H1 (cell line): ENCODE measurements around the gene SLC8A3. TPM values are rescaled to one million over a fixed set of nuclear protein-coding genes. Genes with fewer than 3 reads are reported as not detected.
A peak's percentile ranks its signal among the peaks of the same experiment; 100 is the strongest.
"Not testable (repeated sequence)": the region's sequence is repeated elsewhere in the genome, so short reads cannot be mapped to it uniquely, and the experiment has no call there.

ENCODE experiments used
- CTCF ChIA-PET: fragments of 300-600 bp; sonication (Branson Sonifier 250); formaldehyde crosslinking; loops from one replicate; lab custom pipeline; 2021; ENCODE audit not compliant: partially characterized antibody; lab: Charles Lee
- POLR2A ChIA-PET: fragments of 300-600 bp; sonication (Branson Sonifier 250); formaldehyde crosslinking; loops from one replicate; lab custom pipeline; 2021; ENCODE audit warnings: inconsistent platforms; ENCODE audit not compliant: partially characterized antibody; lab: Charles Lee
- DNase-seq, 2 experiments: peaks; one replicate each; pipeline versions ENCODE4 v3.0.0 to v3.0.0-alpha.2; 2010 to 2022; ENCODE audit warnings: low spot score in 2 of 2, low read depth in 1 of 2, mixed read lengths in 1 of 2
- FAIRE-seq: peaks from 2 replicates; lab custom pipeline; 2011; peaks lifted over from hg19 to GRCh38; lab: Jason Lieb, UNC
- H2AFZ ChIP-seq: 2 replicates; pipeline ENCODE4 v1.8.1; 2012; ENCODE audit warnings: low read length, inconsistent platforms
- H2AK5ac ChIP-seq: 2 replicates; pipeline ENCODE4 v1.6.1; 2013; ENCODE audit warnings: low read depth, low read length
- H2BK120ac ChIP-seq: replicated peaks from 2 replicates; pipeline ENCODE3; 2013; ENCODE audit warnings: low read depth, low read length, inconsistent platforms
- H2BK12ac ChIP-seq: 2 replicates; pipeline ENCODE4 v1.6.1; 2013; ENCODE audit warnings: low read depth, low read length
- H2BK15ac ChIP-seq: 2 replicates; pipeline ENCODE4 v1.6.1; 2013; ENCODE audit warnings: low read length
- H2BK20ac ChIP-seq: 2 replicates; pipeline ENCODE4 v1.6.1; 2013; ENCODE audit warnings: low read length
- H2BK5ac ChIP-seq: 2 replicates; pipeline ENCODE4 v1.6.1; 2013; ENCODE audit warnings: low read depth, low read length
- H3K14ac ChIP-seq: 2 replicates; pipeline ENCODE4 v1.6.1; 2013; ENCODE audit warnings: inconsistent platforms; ENCODE audit not compliant: insufficient read length
- H3K18ac ChIP-seq: 2 replicates; pipeline ENCODE4 v1.6.1; 2013; ENCODE audit warnings: low read length; ENCODE audit errors: extremely low read depth
- H3K23ac ChIP-seq: 2 replicates; pipeline ENCODE4 v1.6.1; 2013; ENCODE audit warnings: inconsistent platforms; ENCODE audit not compliant: insufficient read length
- H3K23me2 ChIP-seq: 2 replicates; pipeline ENCODE4 v1.6.1; 2013; ENCODE audit warnings: low read depth, low read length
- H3K27ac ChIP-seq: 2 replicates; pipeline ENCODE4 v1.6.1; 2011; ENCODE audit warnings: low read depth, low read length, inconsistent platforms
- H3K27me3 ChIP-seq, 4 experiments: replicated peaks in 1 of 4; 1 replicate in 1 of 4; 2 replicates in 3 of 4; pipeline versions ENCODE4 v1.6.1 to v1.8.1; 2011 to 2013; ENCODE audit warnings: low read length in 3 of 4, mild to moderate bottlenecking in 3 of 4, inconsistent platforms in 2 of 4, mixed read lengths in 2 of 4, moderate library complexity in 1 of 4; ENCODE audit not compliant: control insufficient read depth in 3 of 4, insufficient read depth in 3 of 4; ENCODE audit errors: extremely low read depth in 1 of 4
- H3K36me3 ChIP-seq, 4 experiments: 2 replicates each; pipeline versions ENCODE4 v1.6.1 to v1.8.1; 2011 to 2013; ENCODE audit warnings: mild to moderate bottlenecking in 4 of 4, low read length in 3 of 4, moderate library complexity in 2 of 4, control low read depth in 1 of 4, inconsistent platforms in 1 of 4; ENCODE audit not compliant: insufficient read depth in 4 of 4, control insufficient read depth in 2 of 4
- H3K4ac ChIP-seq: replicated peaks from 2 replicates; pipeline ENCODE3; 2013; ENCODE audit warnings: low read length, low read depth, mixed read lengths, inconsistent platforms; ENCODE audit not compliant: insufficient read length
- H3K4me1 ChIP-seq, 4 experiments: replicated peaks in 1 of 4; 1 replicate in 1 of 4; 2 replicates in 3 of 4; pipeline versions ENCODE4 v1.6.1 to v1.8.1; 2011 to 2013; ENCODE audit warnings: low read length in 3 of 4, inconsistent platforms in 2 of 4, mixed read lengths in 1 of 4; ENCODE audit not compliant: insufficient read depth in 4 of 4, control insufficient read depth in 3 of 4
- H3K4me2 ChIP-seq, 2 experiments: 2 replicates each; pipeline versions ENCODE4 v1.6.1 to v1.8.1; 2011 to 2013; ENCODE audit warnings: low read depth in 2 of 2, low read length in 2 of 2, control low read depth in 1 of 2, inconsistent platforms in 1 of 2, mild to moderate bottlenecking in 1 of 2; ENCODE audit not compliant: insufficient read depth in 1 of 2
- H3K4me3 ChIP-seq, 4 experiments: fragments of 200-600, 300-600 bp in 1 of 4; sonication (generic), shearing (Covaris generic), sonication (Bioruptor Twin) in 1 of 4; 2 replicates each; pipeline versions ENCODE4 v1.5.1 to v1.8.1; 2011 to 2016; ENCODE audit warnings: low read length in 4 of 4, low read depth in 3 of 4, control low read depth in 2 of 4, inconsistent platforms in 2 of 4, mild to moderate bottlenecking in 2 of 4, mixed read lengths in 1 of 4, moderate library complexity in 1 of 4; ENCODE audit not compliant: insufficient read depth in 2 of 4; ENCODE audit errors: extremely low read depth in 1 of 4
- H3K56ac ChIP-seq: replicated peaks from 2 replicates; pipeline ENCODE3; 2013; ENCODE audit warnings: low read depth, mild to moderate bottlenecking, mixed read lengths, low read length, inconsistent platforms; ENCODE audit not compliant: insufficient read length
- H3K79me1 ChIP-seq: 2 replicates; pipeline ENCODE4 v1.6.1; 2013; ENCODE audit warnings: low read depth, low read length, control low read depth
- H3K79me2 ChIP-seq, 2 experiments: 2 replicates each; pipeline versions ENCODE4 v1.6.1 to v1.8.1; 2012 to 2013; ENCODE audit warnings: low read length in 2 of 2, mild to moderate bottlenecking in 2 of 2, inconsistent platforms in 1 of 2; ENCODE audit not compliant: insufficient read depth in 2 of 2, control insufficient read depth in 1 of 2
- H3K9ac ChIP-seq, 4 experiments: replicated peaks in 1 of 4; 1 replicate in 1 of 4; 2 replicates in 3 of 4; pipeline versions ENCODE4 v1.6.1 to v1.8.1; 2011 to 2013; ENCODE audit warnings: low read depth in 3 of 4, low read length in 3 of 4, control low read depth in 2 of 4, mild to moderate bottlenecking in 2 of 4, moderate library complexity in 2 of 4, inconsistent platforms in 1 of 4; ENCODE audit errors: extremely low read depth in 1 of 4
- H3K9me3 ChIP-seq, 2 experiments: 2 replicates each; pipeline versions ENCODE4 v1.6.1 to v1.8.1; 2012 to 2013; ENCODE audit warnings: mild to moderate bottlenecking in 2 of 2, moderate library complexity in 2 of 2, control low read depth in 1 of 2, inconsistent platforms in 1 of 2, low read depth in 1 of 2, low read length in 1 of 2, mixed read lengths in 1 of 2; ENCODE audit not compliant: insufficient read depth in 2 of 2
- H4K20me1 ChIP-seq, 2 experiments: replicated peaks in 1 of 2; 2 replicates each; pipeline versions ENCODE3 to v1.8.1; 2011 to 2013; ENCODE audit warnings: inconsistent platforms in 2 of 2, low read length in 2 of 2, mild to moderate bottlenecking in 1 of 2; ENCODE audit not compliant: insufficient read depth in 2 of 2, control insufficient read depth in 1 of 2
- H4K5ac ChIP-seq: 2 replicates; pipeline ENCODE4 v1.6.1; 2013; ENCODE audit warnings: low read length, low read depth, mixed read lengths, inconsistent platforms; ENCODE audit not compliant: insufficient read length
- H4K8ac ChIP-seq: 2 replicates; pipeline ENCODE4 v1.8.0; 2013; ENCODE audit warnings: mild to moderate bottlenecking, moderate library complexity, low read length, inconsistent platforms; ENCODE audit not compliant: insufficient read depth; ENCODE audit errors: extremely low read depth
- H4K91ac ChIP-seq: replicated peaks from 2 replicates; pipeline ENCODE3; 2013; ENCODE audit warnings: low read length, mixed read lengths, inconsistent platforms; ENCODE audit not compliant: insufficient read length
- WGBS, 2 experiments: shearing (Covaris generic) in 1 of 2; methylation state at CpG; one replicate each; pipeline versions ENCODE4 v1.1.6 to v1.1.7; 2013 to 2015; ENCODE audit warnings: low lambda C conversion rate in 2 of 2, mixed read lengths in 2 of 2, inconsistent platforms in 1 of 2, low coverage in 1 of 2, missing lambda C conversion rate in 1 of 2; ENCODE audit not compliant: insufficient replicate concordance in 2 of 2, insufficient coverage in 1 of 2, insufficient read length in 1 of 2; ENCODE audit errors: extremely low coverage in 1 of 2, missing lambda C conversion rate in 1 of 2; 5-methylcytosine and 5-hydroxymethylcytosine counted together
- polyA plus RNA-seq, 7 experiments: library from polyadenylated mRNA; depleted of rRNA in 3 of 7; stranded (reverse) in 5 of 7; unstranded in 2 of 7; fragments of >200 nt in 5 of 7; fragments of 200-250 nt in 2 of 7; gene quantifications; 1 replicate in 5 of 7; 2 replicates in 1 of 7; 4 replicates in 1 of 7; pipeline versions ENCODE4 v1.2.1 to v1.2.3, GENCODE V29; 2011 to 2013; ENCODE audit warnings: missing spikeins in 2 of 7, mixed read lengths in 2 of 7
- total RNA-seq: library from RNA; stranded (reverse); fragmentation: NEBNext Ultra II Directional; extraction: Animal tissue kit (Norgen Biotek cat#: 25700); gene quantifications from 2 replicates; pipeline ENCODE4 v1.2.1, GENCODE V29; 2021

SLC8A3 gene
- total and polyA plus RNA-seq, 2 of the 8 experiments (the other 6 are each of a cell fraction or from before 2014, with no cell fraction given): 0.38 to 1.1 TPM

DNA sequence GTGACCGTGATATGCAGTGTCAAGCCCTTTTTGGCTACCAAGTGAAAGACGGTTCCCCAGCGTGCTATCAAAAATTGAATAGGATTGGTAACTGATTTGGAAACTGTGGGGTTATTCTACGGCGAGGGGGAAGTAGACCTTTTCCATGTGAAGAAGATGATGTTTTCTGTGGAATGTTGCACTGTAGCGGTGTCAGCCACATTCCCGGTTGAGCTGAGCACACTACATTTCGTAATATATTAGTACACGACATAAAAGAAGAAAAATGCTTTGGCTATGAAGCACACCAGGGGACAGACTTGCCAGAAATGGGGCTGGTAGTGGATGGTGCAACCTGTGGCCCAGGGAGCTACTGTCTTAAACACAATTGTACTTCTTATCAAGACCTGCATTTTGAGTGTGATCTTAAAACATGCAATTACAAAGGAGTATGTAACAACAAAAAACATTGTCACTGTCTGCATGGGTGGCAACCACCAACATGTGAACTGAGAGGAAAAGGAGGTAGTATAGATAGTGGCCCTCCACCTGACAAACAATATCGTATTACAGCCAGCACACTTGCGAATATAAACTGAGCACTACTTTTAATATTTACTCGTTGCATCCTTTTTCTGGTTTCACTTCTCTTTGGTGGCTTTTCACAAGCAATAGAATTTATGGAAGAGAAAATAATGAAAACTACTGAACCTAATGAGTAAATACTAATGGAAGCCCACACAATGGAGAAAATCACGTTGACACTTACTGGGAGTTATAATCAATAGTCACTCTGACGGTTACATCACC, 43.2 kb upstream of the SLC8A3 start:
- H3K23me2 ChIP-seq, H4K8ac ChIP-seq, H3K27me3 ChIP-seq, H2BK12ac ChIP-seq, H3K4me3 ChIP-seq, H3K18ac ChIP-seq, H3K56ac ChIP-seq, H2AK5ac ChIP-seq, H3K4me1 ChIP-seq, H3K4me2 ChIP-seq, H3K14ac ChIP-seq, H4K5ac ChIP-seq, H3K79me2 ChIP-seq, H3K36me3 ChIP-seq, H3K27ac ChIP-seq, H3K9me3 ChIP-seq, H3K23ac ChIP-seq, H2AFZ ChIP-seq, H2BK5ac ChIP-seq, H3K4ac ChIP-seq, H4K91ac ChIP-seq, DNase-seq, H2BK20ac ChIP-seq, H4K20me1 ChIP-seq, CTCF ChIA-PET, H2BK15ac ChIP-seq, H3K9ac ChIP-seq, H3K79me1 ChIP-seq, H2BK120ac ChIP-seq: not testable (repeated sequence)
- POLR2A ChIA-PET: interaction anchor here (0.6 kb wide), 1 partner anchor 1108 kb away, joined by 3 read pairs; no protein-coding TSS in a partner anchor
- 90% methylated on average over 14 of the region's 14 CpGs; no CpG with 5 or more reads in 1 of the 2 experiments for WGBS, 2 experiments
- FAIRE-seq: peak; percentile 24
